Measurements from ENCODE around the gene USP24.

Gene USP24

DNA sequence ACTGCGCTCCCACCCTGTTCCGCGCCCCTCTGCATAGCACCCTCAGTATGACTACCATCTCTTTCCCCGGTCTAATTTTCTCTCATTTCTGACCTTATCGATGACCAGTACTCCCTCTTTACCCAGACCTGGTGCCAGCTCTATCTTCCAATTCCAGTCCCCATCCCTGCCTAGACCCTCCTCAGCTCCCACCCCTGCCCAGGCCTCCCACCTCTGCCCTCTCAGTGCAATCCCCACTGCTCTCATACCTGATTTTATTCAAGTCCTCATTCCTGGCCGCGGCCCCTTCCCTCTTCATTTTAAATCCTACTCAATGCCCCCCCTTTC, 1.3 kb downstream of the USP24 start:
- TF ChIP-seq RAD21 (IDR thresholded peaks at IDR 0.05; ENCODE audit: low read depth) (no peak), TEAD4 (IDR thresholded peaks at IDR 0.05) (no peak), YY1 (IDR thresholded peaks at IDR 0.05; ENCODE audit: low read depth) (no peak), CEBPB (IDR thresholded peaks at IDR 0.05) (no peak), CREB1 (IDR thresholded peaks at IDR 0.05; ENCODE audit: low read depth) (no peak)
- TF ChIP-seq, protein P1, sequence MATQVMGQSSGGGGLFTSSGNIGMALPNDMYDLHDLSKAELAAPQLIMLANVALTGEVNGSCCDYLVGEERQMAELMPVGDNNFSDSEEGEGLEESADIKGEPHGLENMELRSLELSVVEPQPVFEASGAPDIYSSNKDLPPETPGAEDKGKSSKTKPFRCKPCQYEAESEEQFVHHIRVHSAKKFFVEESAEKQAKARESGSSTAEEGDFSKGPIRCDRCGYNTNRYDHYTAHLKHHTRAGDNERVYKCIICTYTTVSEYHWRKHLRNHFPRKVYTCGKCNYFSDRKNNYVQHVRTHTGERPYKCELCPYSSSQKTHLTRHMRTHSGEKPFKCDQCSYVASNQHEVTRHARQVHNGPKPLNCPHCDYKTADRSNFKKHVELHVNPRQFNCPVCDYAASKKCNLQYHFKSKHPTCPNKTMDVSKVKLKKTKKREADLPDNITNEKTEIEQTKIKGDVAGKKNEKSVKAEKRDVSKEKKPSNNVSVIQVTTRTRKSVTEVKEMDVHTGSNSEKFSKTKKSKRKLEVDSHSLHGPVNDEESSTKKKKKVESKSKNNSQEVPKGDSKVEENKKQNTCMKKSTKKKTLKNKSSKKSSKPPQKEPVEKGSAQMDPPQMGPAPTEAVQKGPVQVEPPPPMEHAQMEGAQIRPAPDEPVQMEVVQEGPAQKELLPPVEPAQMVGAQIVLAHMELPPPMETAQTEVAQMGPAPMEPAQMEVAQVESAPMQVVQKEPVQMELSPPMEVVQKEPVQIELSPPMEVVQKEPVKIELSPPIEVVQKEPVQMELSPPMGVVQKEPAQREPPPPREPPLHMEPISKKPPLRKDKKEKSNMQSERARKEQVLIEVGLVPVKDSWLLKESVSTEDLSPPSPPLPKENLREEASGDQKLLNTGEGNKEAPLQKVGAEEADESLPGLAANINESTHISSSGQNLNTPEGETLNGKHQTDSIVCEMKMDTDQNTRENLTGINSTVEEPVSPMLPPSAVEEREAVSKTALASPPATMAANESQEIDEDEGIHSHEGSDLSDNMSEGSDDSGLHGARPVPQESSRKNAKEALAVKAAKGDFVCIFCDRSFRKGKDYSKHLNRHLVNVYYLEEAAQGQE (IDR thresholded peaks at IDR 0.05; ENCODE audit: low read depth), result no peak
- TF ChIP-seq, protein P2, sequence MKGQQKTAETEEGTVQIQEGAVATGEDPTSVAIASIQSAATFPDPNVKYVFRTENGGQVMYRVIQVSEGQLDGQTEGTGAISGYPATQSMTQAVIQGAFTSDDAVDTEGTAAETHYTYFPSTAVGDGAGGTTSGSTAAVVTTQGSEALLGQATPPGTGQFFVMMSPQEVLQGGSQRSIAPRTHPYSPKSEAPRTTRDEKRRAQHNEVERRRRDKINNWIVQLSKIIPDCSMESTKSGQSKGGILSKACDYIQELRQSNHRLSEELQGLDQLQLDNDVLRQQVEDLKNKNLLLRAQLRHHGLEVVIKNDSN (IDR thresholded peaks at IDR 0.05), result no peak

DNA sequence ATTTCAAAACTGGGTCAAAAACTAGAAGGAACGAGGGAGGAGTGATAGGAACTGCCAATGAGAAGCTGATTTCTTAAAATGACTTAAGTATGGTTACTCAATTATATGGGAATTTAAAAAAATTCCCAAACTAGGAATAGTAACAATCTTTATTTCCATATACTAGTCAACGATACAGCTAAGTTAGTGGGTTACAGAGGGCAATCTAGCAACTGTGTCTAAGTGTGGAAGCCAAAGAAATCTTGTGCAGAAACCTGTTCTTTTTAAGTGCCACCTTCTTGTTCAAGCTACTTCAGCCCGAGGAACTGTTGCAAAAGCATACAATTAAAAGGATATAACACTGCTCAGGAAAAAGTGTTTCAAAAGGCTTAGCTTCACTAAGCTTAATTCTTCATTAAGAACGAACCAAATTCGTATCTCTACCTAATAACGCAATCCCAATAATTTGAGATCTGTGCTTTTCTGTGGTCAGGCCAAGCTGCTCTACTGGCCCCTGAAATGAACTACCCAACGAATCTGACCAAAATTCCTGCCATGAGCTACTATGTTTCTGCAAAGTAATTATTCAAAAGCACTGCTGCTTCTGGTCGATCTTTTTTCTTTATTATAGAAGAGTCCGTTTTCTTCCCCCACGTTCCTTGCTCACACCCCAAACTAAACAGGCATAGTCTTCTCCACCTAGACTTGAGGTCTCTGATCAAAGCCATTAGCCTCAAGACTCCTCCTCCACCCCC, 1.8 kb downstream of the USP24 start:
- no peak for TF ChIP-seq TAF1 (IDR thresholded peaks at IDR 0.05; ENCODE audit: low read depth)
- no peak for TF ChIP-seq RAD21 (IDR thresholded peaks at IDR 0.05; ENCODE audit: low read depth)
- TF ChIP-seq, protein P2 (IDR thresholded peaks at IDR 0.05), result no peak
- TF ChIP-seq TCF12 (IDR thresholded peaks at IDR 0.05; ENCODE audit: low read depth), result no peak
- no peak for TF ChIP-seq ZBTB7A (IDR thresholded peaks at IDR 0.05; ENCODE audit: low read depth)
- TF ChIP-seq YY1 (IDR thresholded peaks at IDR 0.05; ENCODE audit: low read depth), result no peak
- no peak for TF ChIP-seq CREB1 (IDR thresholded peaks at IDR 0.05; ENCODE audit: low read depth)

DNA sequence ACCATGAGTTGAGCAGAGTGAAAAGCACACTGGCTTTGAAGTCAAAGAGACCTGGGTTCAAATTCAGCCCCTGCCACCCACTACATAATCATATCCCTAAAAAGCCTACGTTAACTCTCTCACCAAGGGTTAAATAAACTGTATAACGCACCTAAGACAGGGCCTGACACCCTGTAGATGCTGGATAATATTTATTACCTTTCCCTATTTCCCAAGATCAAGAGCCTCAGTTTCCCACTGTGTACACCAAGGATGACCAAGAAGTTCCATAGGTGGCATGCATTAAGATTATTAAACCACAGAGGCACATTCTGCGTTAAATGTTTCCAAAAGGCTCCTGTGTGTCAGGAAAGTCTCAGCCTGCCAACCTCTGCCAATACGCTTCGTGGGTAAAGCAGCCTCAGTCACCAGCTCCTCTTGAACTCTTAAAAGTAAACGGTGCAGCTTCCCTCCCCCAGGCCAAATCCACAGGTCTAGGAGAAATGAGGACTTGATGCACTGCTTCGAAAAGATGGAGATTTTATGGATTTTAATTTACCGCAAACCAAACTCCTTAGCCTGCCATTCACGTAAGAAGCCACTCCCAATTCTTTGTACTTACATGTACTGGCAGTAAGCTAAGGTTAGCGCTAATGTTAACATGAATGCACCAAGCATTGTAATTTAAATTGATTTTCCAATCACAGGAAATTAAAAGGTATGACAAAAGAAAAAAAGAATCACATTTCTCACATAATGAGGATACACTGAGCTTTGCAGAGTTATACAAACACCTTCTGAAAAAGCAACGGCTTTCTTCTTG, 2.6 kb downstream of the USP24 start:
- TF ChIP-seq EGR1 (IDR thresholded peaks at IDR 0.05), result no peak
- no peak for TF ChIP-seq TAF1 (IDR thresholded peaks at IDR 0.05; ENCODE audit: low read depth)
- no peak for TF ChIP-seq FOXM1 (IDR thresholded peaks at IDR 0.05; ENCODE audit: borderline replicate concordance, low read depth)
- no peak for TF ChIP-seq RAD21 (IDR thresholded peaks at IDR 0.05; ENCODE audit: low read depth)
- no peak for TF ChIP-seq CEBPB (IDR thresholded peaks at IDR 0.05)
- TF ChIP-seq, protein P3, sequence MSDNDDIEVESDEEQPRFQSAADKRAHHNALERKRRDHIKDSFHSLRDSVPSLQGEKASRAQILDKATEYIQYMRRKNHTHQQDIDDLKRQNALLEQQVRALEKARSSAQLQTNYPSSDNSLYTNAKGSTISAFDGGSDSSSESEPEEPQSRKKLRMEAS (IDR thresholded peaks at IDR 0.05), result no peak
- TF ChIP-seq, protein P1 (IDR thresholded peaks at IDR 0.05; ENCODE audit: low read depth), result no peak
- TF ChIP-seq ZBTB7A (IDR thresholded peaks at IDR 0.05; ENCODE audit: low read depth), result no peak
- no peak for TF ChIP-seq NFIC (IDR thresholded peaks at IDR 0.05)
- TF ChIP-seq, protein P2 (IDR thresholded peaks at IDR 0.05), result no peak
- TF ChIP-seq CREB1 (IDR thresholded peaks at IDR 0.05; ENCODE audit: low read depth), result no peak
- TF ChIP-seq YY1 (IDR thresholded peaks at IDR 0.05; ENCODE audit: low read depth), result no peak
- no peak for TF ChIP-seq EP300 (IDR thresholded peaks at IDR 0.05; ENCODE audit: borderline replicate concordance)

DNA sequence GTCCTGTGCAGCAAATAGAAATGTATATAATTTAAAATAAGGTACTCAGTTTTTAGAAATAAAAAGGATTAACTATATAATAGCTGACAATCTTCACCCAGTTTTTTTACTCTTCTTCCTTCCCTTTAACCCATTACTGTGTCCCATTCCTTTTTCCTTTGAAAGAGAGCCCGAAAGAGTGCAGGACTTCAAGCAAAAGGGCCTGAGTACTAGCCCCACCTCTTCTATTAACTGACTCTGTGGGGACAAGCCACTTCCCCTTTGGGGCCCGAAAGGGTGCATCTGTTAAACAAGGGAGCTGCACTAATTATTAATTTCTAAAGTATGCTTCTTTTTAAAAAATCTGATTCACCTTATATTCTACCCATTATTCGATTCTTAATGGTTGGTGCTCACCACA, 3.3 kb downstream of the USP24 start:
- TF ChIP-seq, protein P2 (IDR thresholded peaks at IDR 0.05), result no peak
- no peak for TF ChIP-seq TAF1 (IDR thresholded peaks at IDR 0.05; ENCODE audit: low read depth)
- TF ChIP-seq, protein P3 (IDR thresholded peaks at IDR 0.05), result no peak
- no peak for TF ChIP-seq NFIC (IDR thresholded peaks at IDR 0.05)
- TF ChIP-seq YY1 (IDR thresholded peaks at IDR 0.05; ENCODE audit: low read depth), result no peak
- TF ChIP-seq EGR1 (IDR thresholded peaks at IDR 0.05), result no peak
- TF ChIP-seq EP300 (IDR thresholded peaks at IDR 0.05; ENCODE audit: borderline replicate concordance), result no peak
- TF ChIP-seq FOXM1 (IDR thresholded peaks at IDR 0.05; ENCODE audit: borderline replicate concordance, low read depth), result no peak
- no peak for TF ChIP-seq CREB1 (IDR thresholded peaks at IDR 0.05; ENCODE audit: low read depth)
- TF ChIP-seq CEBPB (IDR thresholded peaks at IDR 0.05), result no peak
- no peak for TF ChIP-seq RAD21 (IDR thresholded peaks at IDR 0.05; ENCODE audit: low read depth)

All from Ishikawa (cell line).